ENCODE results near the gene OR2V1. TPM values are rescaled to one million over a fixed set of nuclear protein-coding genes. Genes with fewer than 3 reads are reported as not detected.

Gene OR2V1
- total RNA-seq, 4 donors from 2014 or later: not detected

DNA sequence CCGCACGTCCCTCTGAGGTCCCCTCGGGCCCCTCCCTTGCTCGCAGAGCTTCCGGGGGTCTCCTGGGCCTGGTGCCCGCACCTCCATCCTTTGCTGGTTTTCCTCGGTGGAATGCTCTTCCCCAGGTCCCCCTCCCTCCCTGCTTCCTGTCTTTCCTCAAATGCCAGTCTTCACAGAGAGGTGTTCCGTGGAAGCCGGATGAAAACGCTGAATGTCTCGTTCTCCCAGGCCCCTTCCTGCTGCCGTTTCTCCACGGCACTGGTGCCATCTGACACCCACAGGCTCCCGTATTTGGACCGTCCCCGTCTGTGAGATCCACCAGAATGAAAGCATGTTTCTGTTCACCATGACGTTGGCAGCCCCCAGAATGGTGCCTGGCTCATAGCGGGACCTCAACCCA, 4.1 kb downstream of the OR2V1 start:
- Histone ChIP-seq H3K4me1 (no peaks in the 10 kb centered on the region), H3K27me3 (no peaks in the 10 kb centered on the region), H3K4me3 (no peak overlapping the region), H3K36me3 (no peaks in the 10 kb centered on the region), H3K9me3 (no peaks in the 10 kb centered on the region), H3K27ac (no peak overlapping the region)
- TF ChIP-seq, protein P1, sequence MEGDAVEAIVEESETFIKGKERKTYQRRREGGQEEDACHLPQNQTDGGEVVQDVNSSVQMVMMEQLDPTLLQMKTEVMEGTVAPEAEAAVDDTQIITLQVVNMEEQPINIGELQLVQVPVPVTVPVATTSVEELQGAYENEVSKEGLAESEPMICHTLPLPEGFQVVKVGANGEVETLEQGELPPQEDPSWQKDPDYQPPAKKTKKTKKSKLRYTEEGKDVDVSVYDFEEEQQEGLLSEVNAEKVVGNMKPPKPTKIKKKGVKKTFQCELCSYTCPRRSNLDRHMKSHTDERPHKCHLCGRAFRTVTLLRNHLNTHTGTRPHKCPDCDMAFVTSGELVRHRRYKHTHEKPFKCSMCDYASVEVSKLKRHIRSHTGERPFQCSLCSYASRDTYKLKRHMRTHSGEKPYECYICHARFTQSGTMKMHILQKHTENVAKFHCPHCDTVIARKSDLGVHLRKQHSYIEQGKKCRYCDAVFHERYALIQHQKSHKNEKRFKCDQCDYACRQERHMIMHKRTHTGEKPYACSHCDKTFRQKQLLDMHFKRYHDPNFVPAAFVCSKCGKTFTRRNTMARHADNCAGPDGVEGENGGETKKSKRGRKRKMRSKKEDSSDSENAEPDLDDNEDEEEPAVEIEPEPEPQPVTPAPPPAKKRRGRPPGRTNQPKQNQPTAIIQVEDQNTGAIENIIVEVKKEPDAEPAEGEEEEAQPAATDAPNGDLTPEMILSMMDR (IDR thresholded peaks at IDR 0.05): no peak
- TF ChIP-seq POLR2A (IDR thresholded peaks at IDR 0.05): no peak
- DNase-seq: no peak
- intact Hi-C loops (cut with DNase I; ENCODE audit: low total_unique reads): no loop called here

DNA sequence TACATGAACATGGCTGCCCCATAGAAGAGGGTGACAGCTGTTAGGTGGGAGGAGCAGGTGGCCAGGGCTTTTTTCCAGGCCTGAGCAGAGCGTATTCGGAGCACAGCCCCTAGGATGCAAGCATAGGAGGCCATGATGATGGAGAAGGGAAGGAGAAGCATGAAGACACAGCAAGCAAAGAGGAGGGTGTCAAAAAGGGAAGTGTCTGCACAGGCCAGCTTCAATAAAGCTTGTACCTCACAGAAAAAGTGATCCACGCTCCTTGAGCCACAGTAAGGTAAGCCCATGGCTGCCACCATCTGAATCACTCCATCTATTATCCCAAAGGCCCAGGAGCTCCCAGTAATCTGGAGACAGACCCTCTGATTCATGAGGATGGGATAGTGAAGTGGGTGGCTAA, 6.4 kb downstream of the OR2V1 start:
- no peak for DNase-seq
- no peaks in the 10 kb centered on the region for H3K27me3 ChIP-seq
- no peak overlapping the region for H3K4me3 ChIP-seq
- intact Hi-C loops (cut with DNase I; ENCODE audit: low total_unique reads): no loop called here
- TF ChIP-seq POLR2A (IDR thresholded peaks at IDR 0.05): no peak
- TF ChIP-seq, protein P1 (IDR thresholded peaks at IDR 0.05): no peak
- no peaks in the 10 kb centered on the region for H3K9me3 ChIP-seq
- H3K27ac ChIP-seq: no peak overlapping the region
- no peaks in the 10 kb centered on the region for H3K4me1 ChIP-seq
- H3K36me3 ChIP-seq: no peaks in the 10 kb centered on the region

DNA sequence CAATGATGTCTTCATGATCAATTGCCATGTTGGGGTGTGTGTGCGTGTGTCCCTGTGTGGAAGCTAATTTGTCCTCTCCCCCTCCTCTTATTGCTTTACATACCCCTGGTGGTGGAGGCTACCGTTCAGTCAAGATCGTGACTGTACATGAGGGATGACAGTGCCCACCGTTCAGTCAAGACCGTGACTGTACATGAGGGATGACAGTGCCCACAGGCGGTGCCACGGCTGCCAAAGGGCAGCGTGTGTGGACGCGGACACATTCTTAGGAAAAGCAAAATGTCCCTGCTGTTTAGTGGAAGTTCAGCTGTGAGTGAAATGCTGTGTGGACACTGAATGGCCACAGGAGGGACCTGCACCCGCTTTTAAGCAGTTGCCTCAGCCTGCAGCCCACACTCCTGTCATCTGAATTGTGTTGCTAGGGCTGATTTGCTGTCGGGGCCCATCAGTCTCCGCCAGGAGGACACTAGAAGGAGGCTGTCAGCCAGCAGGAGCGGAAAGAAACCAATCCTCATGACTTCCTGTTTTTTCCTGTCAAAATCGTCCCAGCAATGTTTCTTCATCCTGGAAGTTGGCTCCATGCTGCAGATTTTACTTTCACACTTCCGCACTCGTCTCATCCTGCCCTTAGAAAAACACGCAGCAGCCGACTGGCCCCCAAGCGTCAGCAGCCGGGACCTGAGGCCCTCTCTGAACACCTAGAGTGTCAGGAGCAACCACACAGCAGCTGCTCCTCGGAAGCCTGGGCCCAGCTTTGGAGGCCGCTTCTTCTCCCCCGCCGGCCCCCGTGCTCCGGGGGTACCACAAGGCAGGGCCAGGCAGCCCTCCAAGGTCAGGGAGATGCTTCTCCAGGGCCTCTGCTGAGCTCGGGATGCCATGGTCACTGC, 9.1 kb downstream of the OR2V1 start:
- Histone ChIP-seq H3K4me3 (no peak overlapping the region), H3K36me3 (no peaks in the 10 kb centered on the region), H3K27me3 (peaks cover 0 to 7% of the 10 kb centered on the region in 2 donors), H3K27ac (no peak overlapping the region), H3K4me1 (no peaks in the 10 kb centered on the region), H3K9me3 (no peaks in the 10 kb centered on the region)
- no peak for DNase-seq
- intact Hi-C loops (cut with DNase I; ENCODE audit: low total_unique reads): no loop called here
- TF ChIP-seq POLR2A (IDR thresholded peaks at IDR 0.05): no peak
- TF ChIP-seq, protein P1 (IDR thresholded peaks at IDR 0.05): no peak

DNA sequence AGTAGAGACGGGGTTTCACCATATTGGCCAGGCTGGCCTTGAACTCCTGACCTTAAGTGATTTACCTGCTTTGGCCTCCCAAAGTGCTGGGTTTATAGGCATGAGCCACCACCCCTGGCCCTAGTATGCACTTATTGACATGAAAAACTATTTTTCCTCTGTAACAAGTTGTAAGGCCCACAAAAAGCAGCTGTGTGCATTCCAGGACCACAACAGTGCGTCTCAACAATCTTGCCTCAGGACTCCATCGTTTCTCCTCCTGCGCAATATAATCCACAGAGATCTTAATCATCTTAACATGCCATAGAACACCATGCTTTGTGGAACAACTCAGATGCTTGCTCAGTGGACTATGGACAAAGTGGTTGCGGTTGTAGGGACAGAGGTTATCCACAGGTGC, 10.2 kb downstream of the OR2V1 start:
- Histone ChIP-seq H3K36me3 (no peaks in the 10 kb centered on the region), H3K9me3 (no peaks in the 10 kb centered on the region), H3K27ac (no peak overlapping the region), H3K27me3 (peaks cover 0 to 14% of the 10 kb centered on the region in 2 donors), H3K4me3 (no peak overlapping the region), H3K4me1 (no peaks in the 10 kb centered on the region)
- intact Hi-C loops (cut with DNase I; ENCODE audit: low total_unique reads): no loop called here
- TF ChIP-seq POLR2A (IDR thresholded peaks at IDR 0.05): no peak
- TF ChIP-seq, protein P1 (IDR thresholded peaks at IDR 0.05): no peak
- no peak for DNase-seq

DNA sequence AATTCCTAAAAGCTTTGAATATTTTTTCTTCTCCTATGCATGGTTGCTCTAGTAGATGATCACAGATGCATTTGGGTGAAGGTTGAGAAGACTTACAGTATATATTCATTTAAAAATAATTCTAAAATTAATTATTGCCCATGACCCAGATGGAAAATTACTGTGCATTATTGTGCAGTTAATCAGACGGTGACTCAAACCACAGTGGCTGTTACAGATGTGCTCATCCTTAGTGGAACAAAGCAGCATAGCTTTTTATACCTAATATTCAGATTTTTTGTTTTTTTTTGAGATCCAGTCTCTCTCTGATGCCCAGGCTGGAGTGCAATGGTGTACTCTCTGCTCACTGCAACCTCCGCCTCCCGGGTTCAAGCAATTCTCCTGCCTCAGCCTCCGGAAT, 10.7 kb downstream of the OR2V1 start:
- H3K27me3 ChIP-seq: peaks cover 0 to 19% of the 10 kb centered on the region in 2 donors
- intact Hi-C loops (cut with DNase I; ENCODE audit: low total_unique reads): no loop called here

More for the DNA sequence above, 10.7 kb downstream of the OR2V1 start:
- Histone ChIP-seq H3K4me1 (no peaks in the 10 kb centered on the region), H3K4me3 (no peak overlapping the region), H3K36me3 (no peaks in the 10 kb centered on the region), H3K27ac (no peak overlapping the region), H3K9me3 (no peaks in the 10 kb centered on the region)
- DNase-seq: no peak
- TF ChIP-seq, protein P1 (IDR thresholded peaks at IDR 0.05): no peak
- TF ChIP-seq POLR2A (IDR thresholded peaks at IDR 0.05): no peak

Measured in uterus (tissue), 4 donors.